Measurements from ENCODE around the gene CCDC174. TPM values are rescaled to one million over a fixed set of nuclear protein-coding genes. Genes with fewer than 3 reads are reported as not detected.

CCDC174 gene
- total RNA-seq, 1 donor from 2014 or later = 32.4 TPM

GRCh38 chr3:14719006-14719405 is 67.4 kb downstream of the CCDC174 start:
- ATAC-seq (ENCODE audit: low read depth) = no peak
- TF ChIP-seq CTCF (IDR thresholded peaks at IDR 0.05) = no peak
- no peak for DNase-seq
- no peak overlapping the region for H3K4me3 Mint-ChIP-seq
- peaks cover 2% of the 10 kb centered on the region for H3K4me1 Mint-ChIP-seq
- ChIA-PET POLR2A (no interaction called here), CTCF (no interaction called here)
- no peaks in the 10 kb centered on the region for H3K27me3 Mint-ChIP-seq
- no peaks in the 10 kb centered on the region for H3K9me3 Mint-ChIP-seq
- no peaks in the 10 kb centered on the region for H3K36me3 Mint-ChIP-seq (ENCODE audit: low read depth)
- H3K27ac Mint-ChIP-seq = no peak overlapping the region
- intact Hi-C loops (cut with micrococcal nuclease) = no loop called here

GRCh38 chr3:14721126-14721864 is 69.7 kb downstream of the CCDC174 start:
- no peaks in the 10 kb centered on the region for H3K27me3 Mint-ChIP-seq
- H3K4me3 Mint-ChIP-seq = no peak overlapping the region
- no peaks in the 10 kb centered on the region for H3K9me3 Mint-ChIP-seq
- ATAC-seq (ENCODE audit: low read depth) = no peak
- DNase-seq = no peak
- H3K27ac Mint-ChIP-seq = no peak overlapping the region
- ChIA-PET CTCF (no interaction called here), POLR2A (no interaction called here)
- intact Hi-C loops (cut with micrococcal nuclease) = no loop called here
- no peaks in the 10 kb centered on the region for H3K36me3 Mint-ChIP-seq (ENCODE audit: low read depth)
- TF ChIP-seq CTCF (IDR thresholded peaks at IDR 0.05) = no peak
- peaks cover 2% of the 10 kb centered on the region for H3K4me1 Mint-ChIP-seq

Other genes starting within 250 kb of the CCDC174 start
- 67.2 and 67.3 TPM in 2 replicates for gene SLC6A6, start 249.2 kb upstream of the CCDC174 start, total RNA-seq
- gene GRIP2, start 111.4 kb upstream of the CCDC174 start, total RNA-seq = not detected in 2 replicates
- gene C3orf20, start 23.4 kb downstream of the CCDC174 start, total RNA-seq = 0.16 and 0.17 TPM in 2 replicates
- not detected in 2 replicates for gene FGD5, start 167.2 kb downstream of the CCDC174 start, total RNA-seq

All from activated B cell treated with CpG ODN at 0.5 μM for 24 hours (primary cell).